Gastrocnemius medialis (tissue), 4 donors: ENCODE results near the gene TRIM24. TPM values are rescaled to one million over a fixed set of nuclear protein-coding genes. Genes with fewer than 3 reads are reported as not detected.

ENCODE experiments used
- ATAC-seq, 2 donors: fragments of 150-250 bp; one replicate each; pipeline ENCODE4 v1.9.1; 2016
- DNase-seq, 2 donors: peaks; one replicate each; pipeline ENCODE4 v3.0.0-alpha.2; 2019
- H3K27ac ChIP-seq, 4 donors: fragments of 200-600 bp; sonication (generic); 1 replicate in 1 of 4; 2 replicates in 3 of 4; pipeline ENCODE4 v1.5.1; 2016 to 2018; ENCODE audit warnings: mild to moderate bottlenecking in 2 of 4, moderate library complexity in 1 of 4
- H3K27me3 ChIP-seq, 3 donors: fragments of 200-600 bp; sonication (generic) in 2 of 3; 1 replicate in 1 of 3; 2 replicates in 2 of 3; pipeline versions ENCODE4 v1.5.1 to v1.6.0; 2016 to 2019; ENCODE audit warnings: mild to moderate bottlenecking in 1 of 3, moderate library complexity in 1 of 3
- H3K36me3 ChIP-seq, 2 donors: fragments of 200-600 bp; sonication (generic) in 1 of 2; one replicate each; pipeline ENCODE4 v1.5.1; 2017 to 2018
- H3K4me1 ChIP-seq, 2 donors: fragments of 200-600 bp; sonication (generic) in 1 of 2; one replicate each; pipeline ENCODE4 v1.5.1; 2016 to 2017; ENCODE audit warnings: mild to moderate bottlenecking in 2 of 2
- H3K4me3 ChIP-seq, 4 donors: fragments of 200-600 bp; sonication (generic) in 3 of 4; 1 replicate in 1 of 4; 2 replicates in 3 of 4; pipeline ENCODE4 v1.5.1; 2016 to 2019; ENCODE audit warnings: mild to moderate bottlenecking in 2 of 4
- H3K9me3 ChIP-seq, 3 donors: fragments of 200-600 bp; sonication (generic) in 2 of 3; 1 replicate in 1 of 3; 2 replicates in 2 of 3; pipeline ENCODE4 v1.5.1; 2016 to 2019
- POLR2A ChIP-seq, 2 donors: fragments of 450-650 bp; IDR thresholded peaks; one replicate each; pipeline ENCODE4 v1.6.1; 2017; ENCODE audit warnings: antibody characterized with exemption in 2 of 2, mild to moderate bottlenecking in 2 of 2, moderate library complexity in 2 of 2
- in situ Hi-C, 4 donors: fragments of 200-750 bp; cut with MboI; loops; one replicate each; pipeline versions ENCODE4 v1.15.0 to v1.8.0; 2017; ENCODE audit warnings: low sequenced_read_pairs in 4 of 4
- intact Hi-C: fragments of 100-400 bp; cut with DNase I; formaldehyde crosslinking; loops from one replicate; pipeline ENCODE4 v1.15.1; 2023; ENCODE audit warnings: low total_unique reads
- total RNA-seq, 4 donors: library from RNA; depleted of rRNA; stranded (reverse); fragments of >200 nt; gene quantifications; one replicate each; pipeline versions ENCODE4 v1.1.0 to v1.2.3, GENCODE V29; 2016
- TF ChIP-seq, protein P1 (sequence below), 5 experiments: fragments of 450-650 bp in 3 of 5; fragments of 200-600 bp in 2 of 5; sonication (generic) in 2 of 5; IDR thresholded peaks in 4 of 5; conservative IDR thresholded peaks in 1 of 5; 1 replicate in 4 of 5; 2 replicates in 1 of 5; pipeline ENCODE4 v1.5.1; 2016 to 2019; ENCODE audit warnings: antibody characterized with exemption in 5 of 5, mild to moderate bottlenecking in 3 of 5, moderate library complexity in 3 of 5

The TRIM24 gene
- total RNA-seq, 4 donors from 2014 or later: 17.1 to 26.5 (median 20.0) TPM

DNA sequence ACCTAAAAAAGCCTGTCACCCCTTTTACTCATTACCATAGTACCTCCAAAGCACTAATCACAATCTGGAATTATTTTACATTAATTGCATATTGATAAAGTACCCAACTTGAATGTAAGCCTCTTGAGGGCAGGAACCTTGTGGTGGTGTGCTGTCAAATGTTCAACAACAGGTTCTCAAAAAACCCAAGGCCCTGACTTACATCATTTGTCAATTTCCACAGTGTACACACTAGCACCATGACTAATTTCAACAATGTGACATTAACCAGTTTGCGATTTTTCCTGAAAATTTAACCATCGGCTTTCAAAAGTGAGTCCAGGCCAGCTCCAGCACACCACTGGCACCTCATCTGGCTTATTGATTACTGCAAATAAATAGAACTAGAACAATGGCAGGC lies 153.6 kb downstream of the TRIM24 start:
- H3K36me3 ChIP-seq: no peaks in the 10 kb centered on the region
- ATAC-seq: no peak
- H3K4me1 ChIP-seq: no peaks in the 10 kb centered on the region
- TF ChIP-seq, protein P1, sequence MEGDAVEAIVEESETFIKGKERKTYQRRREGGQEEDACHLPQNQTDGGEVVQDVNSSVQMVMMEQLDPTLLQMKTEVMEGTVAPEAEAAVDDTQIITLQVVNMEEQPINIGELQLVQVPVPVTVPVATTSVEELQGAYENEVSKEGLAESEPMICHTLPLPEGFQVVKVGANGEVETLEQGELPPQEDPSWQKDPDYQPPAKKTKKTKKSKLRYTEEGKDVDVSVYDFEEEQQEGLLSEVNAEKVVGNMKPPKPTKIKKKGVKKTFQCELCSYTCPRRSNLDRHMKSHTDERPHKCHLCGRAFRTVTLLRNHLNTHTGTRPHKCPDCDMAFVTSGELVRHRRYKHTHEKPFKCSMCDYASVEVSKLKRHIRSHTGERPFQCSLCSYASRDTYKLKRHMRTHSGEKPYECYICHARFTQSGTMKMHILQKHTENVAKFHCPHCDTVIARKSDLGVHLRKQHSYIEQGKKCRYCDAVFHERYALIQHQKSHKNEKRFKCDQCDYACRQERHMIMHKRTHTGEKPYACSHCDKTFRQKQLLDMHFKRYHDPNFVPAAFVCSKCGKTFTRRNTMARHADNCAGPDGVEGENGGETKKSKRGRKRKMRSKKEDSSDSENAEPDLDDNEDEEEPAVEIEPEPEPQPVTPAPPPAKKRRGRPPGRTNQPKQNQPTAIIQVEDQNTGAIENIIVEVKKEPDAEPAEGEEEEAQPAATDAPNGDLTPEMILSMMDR (IDR thresholded peaks at IDR 0.05 in 4 of 5, conservative IDR thresholded peaks at IDR 0.05 in 1 of 5): no peak
- TF ChIP-seq POLR2A (IDR thresholded peaks at IDR 0.05): no peak
- H3K27ac ChIP-seq: no peak overlapping the region
- no peaks in the 10 kb centered on the region for H3K9me3 ChIP-seq
- in situ Hi-C loops: no loop called here
- DNase-seq: no peak
- intact Hi-C loops: no loop called here
- H3K27me3 ChIP-seq: no peaks in the 10 kb centered on the region
- no peak overlapping the region for H3K4me3 ChIP-seq

- intact Hi-C loops: no loop called here
- no peak overlapping the region for H3K4me3 ChIP-seq
Measured at GRCh38 chr7:138616085-138616484, 156.0 kb downstream of the TRIM24 start.

DNA sequence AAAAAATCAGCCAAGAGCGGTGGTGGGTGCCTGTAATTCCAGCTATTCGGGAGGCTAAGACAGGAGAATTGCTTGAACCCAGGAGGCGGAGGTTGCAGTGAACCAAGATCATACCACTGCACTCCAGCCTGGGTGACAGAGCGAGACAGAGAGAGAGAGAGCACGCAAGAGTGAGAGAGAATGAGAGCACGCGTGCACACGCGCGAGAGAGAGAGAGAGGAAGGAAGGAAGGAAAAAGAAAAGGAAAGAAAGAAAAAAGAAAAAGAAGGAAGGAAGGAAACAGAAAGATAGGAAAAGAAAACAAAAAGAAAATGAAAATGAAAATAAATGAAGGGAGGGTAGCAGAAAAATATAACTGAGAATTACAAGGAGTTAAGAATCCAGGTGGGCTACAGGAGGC lies 158.4 kb downstream of the TRIM24 start:
- no peak overlapping the region for H3K27ac ChIP-seq
- TF ChIP-seq, protein P1 (IDR thresholded peaks at IDR 0.05 in 4 of 5, conservative IDR thresholded peaks at IDR 0.05 in 1 of 5): no peak
- TF ChIP-seq POLR2A (IDR thresholded peaks at IDR 0.05): no peak
- no peaks in the 10 kb centered on the region for H3K9me3 ChIP-seq
- no peak overlapping the region for H3K4me3 ChIP-seq
- in situ Hi-C loops (no loop called here), intact Hi-C loops (no loop called here)
- H3K36me3 ChIP-seq: no peaks in the 10 kb centered on the region
- no peaks in the 10 kb centered on the region for H3K27me3 ChIP-seq
- H3K4me1 ChIP-seq: no peaks in the 10 kb centered on the region
- ATAC-seq: no peak
- DNase-seq: no peak

More at GRCh38 chr7:138616085-138616484, 156.0 kb downstream of the TRIM24 start:
- TF ChIP-seq POLR2A (IDR thresholded peaks at IDR 0.05): no peak
- TF ChIP-seq, protein P1 (IDR thresholded peaks at IDR 0.05 in 4 of 5, conservative IDR thresholded peaks at IDR 0.05 in 1 of 5): no peak
- no peaks in the 10 kb centered on the region for H3K36me3 ChIP-seq
- no peaks in the 10 kb centered on the region for H3K27me3 ChIP-seq
- DNase-seq (no peak), ATAC-seq (no peak)
- in situ Hi-C loops: no loop called here
- H3K4me1 ChIP-seq: no peaks in the 10 kb centered on the region
- no peaks in the 10 kb centered on the region for H3K9me3 ChIP-seq
- no peak overlapping the region for H3K27ac ChIP-seq

- no peak for TF ChIP-seq POLR2A (IDR thresholded peaks at IDR 0.05)
- TF ChIP-seq, protein P1 (IDR thresholded peaks at IDR 0.05 in 4 of 5, conservative IDR thresholded peaks at IDR 0.05 in 1 of 5): no peak
- Histone ChIP-seq H3K27me3 (no peaks in the 10 kb centered on the region), H3K27ac (no peak overlapping the region), H3K4me1 (no peaks in the 10 kb centered on the region), H3K4me3 (no peak overlapping the region), H3K9me3 (no peaks in the 10 kb centered on the region), H3K36me3 (no peaks in the 10 kb centered on the region)
- DNase-seq (no peak), ATAC-seq (no peak)
- in situ Hi-C loops: no loop called here
- intact Hi-C loops: no loop called here
Measured at GRCh38 chr7:138618933-138619332, 158.9 kb downstream of the TRIM24 start.

- DNase-seq (no peak), ATAC-seq (no peak)
- H3K27ac ChIP-seq: no peak overlapping the region
- in situ Hi-C loops (no loop called here), intact Hi-C loops (no loop called here)
- TF ChIP-seq, protein P1 (IDR thresholded peaks at IDR 0.05 in 4 of 5, conservative IDR thresholded peaks at IDR 0.05 in 1 of 5): no peak
- no peak for TF ChIP-seq POLR2A (IDR thresholded peaks at IDR 0.05)
- no peaks in the 10 kb centered on the region for H3K4me1 ChIP-seq
- no peaks in the 10 kb centered on the region for H3K36me3 ChIP-seq
- H3K4me3 ChIP-seq: no peak overlapping the region
- H3K27me3 ChIP-seq: no peaks in the 10 kb centered on the region
- no peaks in the 10 kb centered on the region for H3K9me3 ChIP-seq
Measured at GRCh38 chr7:138622841-138623240, 162.8 kb downstream of the TRIM24 start.
